K562 (cell line): ENCODE measurements around the gene TMPRSS9. TPM values are rescaled to one million over a fixed set of nuclear protein-coding genes. Genes with fewer than 3 reads are reported as not detected.
A peak's percentile ranks its signal among the peaks of the same experiment; 100 is the strongest.

Experiments
- CREBBP ChIP-seq: IDR thresholded peaks from one replicate; pipeline ENCODE4 v1.6.1; 2012; ENCODE audit warnings: low read depth, mild to moderate bottlenecking, control low read depth, inconsistent platforms, low read length
- POLR2A ChIP-seq: fragments of 450-650 bp; conservative IDR thresholded peaks from 2 replicates; pipeline ENCODE4 v1.6.1; 2016
- ZBTB1 ChIP-seq: sonication (generic); formaldehyde crosslinking; IDR thresholded peaks from 2 replicates; pipeline ENCODE4 v1.8.1; 2023; ENCODE audit warnings: missing genetic modification reagents, low read depth, mild to moderate bottlenecking, borderline replicate concordance
- ZNF133 ChIP-seq: fragments of 250-450 bp; sonication (Bioruptor Pico); IDR thresholded peaks from 2 replicates; pipeline ENCODE4 v1.4.0; 2020; ENCODE audit warnings: mild to moderate bottlenecking
- ZNF699 ChIP-seq: fragments of 250-450 bp; sonication (Bioruptor Pico); IDR thresholded peaks from 2 replicates; pipeline ENCODE4 v1.8.0; 2021; ENCODE audit warnings: mild to moderate bottlenecking, moderate library complexity; ENCODE audit not compliant: insufficient replicate concordance
- polyA plus RNA-seq, 8 experiments: library from polyadenylated mRNA; depleted of rRNA in 4 of 8; stranded (reverse) in 5 of 8; unstranded in 3 of 8; fragments of >200 nt; fragmentation: Nextera tagmentation in 2 of 8; fragmentation: Illumina TruSeq in 1 of 8; extraction: Ambion mirVana in 2 of 8; extraction: Trizol in 1 of 8; gene quantifications; 2 replicates each; pipeline versions ENCODE4 v1.2.1 to v1.2.3, GENCODE V29; 2011 to 2014; ENCODE audit warnings: inconsistent platforms in 1 of 8, missing spikeins in 1 of 8
- total RNA-seq, 7 experiments: library from RNA; depleted of rRNA in 6 of 7; stranded (reverse); fragments of >200 nt in 6 of 7; fragmentation: Illumina TruSeq in 2 of 7; extraction: Trizol in 2 of 7; gene quantifications; 2 replicates each; pipeline versions ENCODE4 v1.2.1 to v1.2.3, GENCODE V29; 2011 to 2021; ENCODE audit warnings: low replicate concordance in 1 of 7
- TF ChIP-seq, protein P1 (sequence below): fragments of 450-650 bp; IDR thresholded peaks from 2 replicates; pipeline ENCODE4 v1.6.1; 2016; ENCODE audit warnings: low read depth
- TF ChIP-seq, protein P2 (sequence below): fragments of 450-650 bp; formaldehyde crosslinking; IDR thresholded peaks from 2 replicates; pipeline ENCODE4 v1.4.0; 2020; ENCODE audit warnings: mild to moderate bottlenecking, moderate library complexity
- TF ChIP-seq, protein P3 (sequence below): fragments of 450-650 bp; IDR thresholded peaks from 2 replicates; pipeline ENCODE4 v1.6.1; 2016

The TMPRSS9 gene
- total and polyA plus RNA-seq, 9 of the 15 experiments (the other 6 are each of a cell fraction or from before 2014, with no cell fraction given): 0.01 to 0.03 TPM; not detected in 7

DNA sequence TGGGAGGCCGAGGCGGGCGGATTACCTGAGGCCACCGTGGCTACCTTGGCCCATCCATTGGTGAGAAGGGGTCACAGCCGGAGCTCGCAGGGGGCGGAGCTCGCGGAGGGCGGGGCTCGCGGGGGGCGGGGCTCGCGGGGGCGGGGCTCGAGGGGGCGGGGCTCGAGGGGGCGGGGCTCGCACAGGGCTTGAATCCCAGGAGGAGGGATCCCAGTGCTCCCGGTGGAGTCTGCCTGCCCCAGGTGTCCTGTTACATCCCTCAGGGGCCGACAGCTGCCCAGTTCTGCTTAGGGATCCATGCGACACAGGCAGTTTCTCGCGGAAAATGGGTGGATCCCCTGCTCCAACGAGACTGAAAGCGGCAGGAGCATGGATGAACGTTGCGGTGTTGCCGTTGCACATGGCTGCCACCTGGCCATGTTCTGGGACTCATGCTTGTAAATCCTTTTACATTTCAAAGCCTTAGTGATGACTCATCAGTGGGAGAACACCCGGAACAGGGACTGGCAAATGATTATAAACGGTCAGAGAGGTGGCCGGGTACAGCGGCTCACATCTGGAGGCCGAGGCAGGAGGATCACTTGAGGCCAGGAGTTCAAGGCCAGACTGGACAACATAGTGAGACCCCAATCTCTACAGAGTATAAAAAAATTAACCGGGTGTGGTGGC, 25.1 kb downstream of the TMPRSS9 start (continued):
- TF ChIP-seq, protein P1, sequence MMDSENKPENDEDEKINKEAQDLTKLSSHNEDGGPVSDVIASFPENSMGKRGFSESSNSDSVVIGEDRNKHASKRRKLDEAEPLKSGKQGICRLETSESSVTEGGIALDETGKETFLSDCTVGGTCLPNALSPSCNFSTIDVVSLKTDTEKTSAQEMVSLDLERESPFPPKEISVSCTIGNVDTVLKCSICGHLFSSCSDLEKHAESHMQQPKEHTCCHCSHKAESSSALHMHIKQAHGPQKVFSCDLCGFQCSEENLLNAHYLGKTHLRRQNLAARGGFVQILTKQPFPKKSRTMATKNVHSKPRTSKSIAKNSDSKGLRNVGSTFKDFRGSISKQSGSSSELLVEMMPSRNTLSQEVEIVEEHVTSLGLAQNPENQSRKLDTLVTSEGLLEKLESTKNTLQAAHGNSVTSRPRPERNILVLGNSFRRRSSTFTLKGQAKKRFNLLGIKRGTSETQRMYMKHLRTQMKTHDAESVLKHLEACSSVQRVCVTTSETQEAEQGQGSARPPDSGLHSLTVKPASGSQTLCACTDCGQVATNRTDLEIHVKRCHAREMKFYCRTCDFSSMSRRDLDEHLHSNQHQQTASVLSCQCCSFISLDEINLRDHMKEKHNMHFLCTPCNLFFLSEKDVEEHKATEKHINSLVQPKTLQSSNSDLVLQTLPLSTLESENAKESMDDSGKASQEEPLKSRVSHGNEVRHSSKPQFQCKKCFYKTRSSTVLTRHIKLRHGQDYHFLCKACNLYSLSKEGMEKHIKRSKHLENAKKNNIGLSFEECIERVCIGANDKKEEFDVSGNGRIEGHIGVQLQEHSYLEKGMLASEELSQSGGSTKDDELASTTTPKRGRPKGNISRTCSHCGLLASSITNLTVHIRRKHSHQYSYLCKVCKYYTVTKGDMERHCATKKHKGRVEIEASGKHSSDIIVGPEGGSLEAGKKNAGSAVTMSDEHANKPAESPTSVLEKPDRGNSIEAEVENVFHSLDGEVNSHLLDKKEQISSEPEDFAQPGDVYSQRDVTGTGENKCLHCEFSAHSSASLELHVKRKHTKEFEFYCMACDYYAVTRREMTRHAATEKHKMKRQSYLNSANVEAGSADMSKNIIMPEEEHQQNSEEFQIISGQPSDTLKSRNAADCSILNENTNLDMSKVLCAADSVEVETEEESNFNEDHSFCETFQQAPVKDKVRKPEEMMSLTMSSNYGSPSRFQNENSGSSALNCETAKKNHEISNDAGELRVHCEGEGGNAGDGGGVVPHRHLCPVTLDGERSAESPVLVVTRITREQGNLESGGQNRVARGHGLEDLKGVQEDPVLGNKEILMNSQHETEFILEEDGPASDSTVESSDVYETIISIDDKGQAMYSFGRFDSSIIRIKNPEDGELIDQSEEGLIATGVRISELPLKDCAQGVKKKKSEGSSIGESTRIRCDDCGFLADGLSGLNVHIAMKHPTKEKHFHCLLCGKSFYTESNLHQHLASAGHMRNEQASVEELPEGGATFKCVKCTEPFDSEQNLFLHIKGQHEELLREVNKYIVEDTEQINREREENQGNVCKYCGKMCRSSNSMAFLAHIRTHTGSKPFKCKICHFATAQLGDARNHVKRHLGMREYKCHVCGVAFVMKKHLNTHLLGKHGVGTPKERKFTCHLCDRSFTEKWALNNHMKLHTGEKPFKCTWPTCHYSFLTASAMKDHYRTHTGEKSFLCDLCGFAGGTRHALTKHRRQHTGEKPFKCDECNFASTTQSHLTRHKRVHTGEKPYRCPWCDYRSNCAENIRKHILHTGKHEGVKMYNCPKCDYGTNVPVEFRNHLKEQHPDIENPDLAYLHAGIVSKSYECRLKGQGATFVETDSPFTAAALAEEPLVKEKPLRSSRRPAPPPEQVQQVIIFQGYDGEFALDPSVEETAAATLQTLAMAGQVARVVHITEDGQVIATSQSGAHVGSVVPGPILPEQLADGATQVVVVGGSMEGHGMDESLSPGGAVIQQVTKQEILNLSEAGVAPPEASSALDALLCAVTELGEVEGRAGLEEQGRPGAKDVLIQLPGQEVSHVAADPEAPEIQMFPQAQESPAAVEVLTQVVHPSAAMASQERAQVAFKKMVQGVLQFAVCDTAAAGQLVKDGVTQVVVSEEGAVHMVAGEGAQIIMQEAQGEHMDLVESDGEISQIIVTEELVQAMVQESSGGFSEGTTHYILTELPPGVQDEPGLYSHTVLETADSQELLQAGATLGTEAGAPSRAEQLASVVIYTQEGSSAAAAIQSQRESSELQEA: no peak
- TF ChIP-seq CREBBP: no peak
- no peak; the same call in 1 of the 2 replicates for TF ChIP-seq POLR2A
- TF ChIP-seq ZBTB1 (CRISPR knock-in tag): no peak
- TF ChIP-seq, protein P2, sequence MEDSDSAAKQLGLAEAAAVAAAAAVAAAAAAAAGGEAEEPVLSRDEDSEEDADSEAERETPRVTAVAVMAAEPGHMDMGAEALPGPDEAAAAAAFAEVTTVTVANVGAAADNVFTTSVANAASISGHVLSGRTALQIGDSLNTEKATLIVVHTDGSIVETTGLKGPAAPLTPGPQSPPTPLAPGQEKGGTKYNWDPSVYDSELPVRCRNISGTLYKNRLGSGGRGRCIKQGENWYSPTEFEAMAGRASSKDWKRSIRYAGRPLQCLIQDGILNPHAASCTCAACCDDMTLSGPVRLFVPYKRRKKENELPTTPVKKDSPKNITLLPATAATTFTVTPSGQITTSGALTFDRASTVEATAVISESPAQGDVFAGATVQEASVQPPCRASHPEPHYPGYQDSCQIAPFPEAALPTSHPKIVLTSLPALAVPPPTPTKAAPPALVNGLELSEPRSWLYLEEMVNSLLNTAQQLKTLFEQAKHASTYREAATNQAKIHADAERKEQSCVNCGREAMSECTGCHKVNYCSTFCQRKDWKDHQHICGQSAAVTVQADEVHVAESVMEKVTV (CRISPR knock-in tag): no peak
- TF ChIP-seq ZNF133: no peak
- TF ChIP-seq, protein P3, sequence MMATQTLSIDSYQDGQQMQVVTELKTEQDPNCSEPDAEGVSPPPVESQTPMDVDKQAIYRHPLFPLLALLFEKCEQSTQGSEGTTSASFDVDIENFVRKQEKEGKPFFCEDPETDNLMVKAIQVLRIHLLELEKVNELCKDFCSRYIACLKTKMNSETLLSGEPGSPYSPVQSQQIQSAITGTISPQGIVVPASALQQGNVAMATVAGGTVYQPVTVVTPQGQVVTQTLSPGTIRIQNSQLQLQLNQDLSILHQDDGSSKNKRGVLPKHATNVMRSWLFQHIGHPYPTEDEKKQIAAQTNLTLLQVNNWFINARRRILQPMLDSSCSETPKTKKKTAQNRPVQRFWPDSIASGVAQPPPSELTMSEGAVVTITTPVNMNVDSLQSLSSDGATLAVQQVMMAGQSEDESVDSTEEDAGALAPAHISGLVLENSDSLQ: peak; percentile 55; the same call in 1 of the 2 replicates
- no peak for TF ChIP-seq ZNF699 (CRISPR knock-in tag)
